Measurements from ENCODE around the gene STX1B. TPM values are rescaled to one million over a fixed set of nuclear protein-coding genes. Genes with fewer than 3 reads are reported as not detected.
A peak's percentile ranks its signal among the peaks of the same experiment; 100 is the strongest.

Gene STX1B
- total RNA-seq, 4 donors from 2014 or later: 0.84 to 6.1 (median 1.3) TPM

DNA sequence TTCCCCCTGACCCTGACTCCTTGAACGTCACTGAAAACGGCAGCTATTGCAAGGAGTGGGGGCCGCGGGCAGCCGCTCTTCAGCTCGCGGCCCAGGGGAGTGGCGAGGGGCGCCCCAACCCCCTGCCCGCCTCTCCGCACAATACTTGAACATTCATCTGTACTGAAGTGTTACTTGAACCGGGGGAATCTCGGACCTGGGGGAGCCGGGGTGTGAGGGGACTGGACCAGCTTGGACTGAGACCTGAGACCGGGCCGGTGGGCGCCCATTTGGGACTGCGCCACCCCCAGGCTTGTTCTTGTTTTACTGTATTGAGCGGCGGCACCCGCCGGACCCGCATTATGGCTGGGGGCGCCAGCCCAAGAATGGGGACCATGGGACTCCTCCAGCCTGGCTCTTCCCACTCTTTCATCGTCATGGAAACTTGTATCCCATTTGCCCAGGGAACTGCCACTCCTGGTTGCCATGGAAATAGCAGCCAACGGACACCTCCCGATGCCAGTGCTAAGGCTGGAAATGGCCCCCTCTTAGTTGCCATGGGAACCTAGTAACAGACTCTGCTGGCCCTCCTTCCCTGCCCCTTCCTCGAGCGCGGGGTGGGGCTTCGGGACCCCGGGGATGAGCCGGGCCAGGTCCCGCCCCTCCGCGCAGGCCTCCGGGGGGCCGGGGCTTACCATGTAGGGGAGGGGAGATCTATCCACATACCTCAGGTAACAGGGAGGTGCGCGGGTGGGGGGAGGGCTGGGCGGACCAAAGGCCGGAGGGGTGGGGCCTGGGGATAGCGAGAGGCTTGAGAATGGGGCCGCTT, 62.4 kb downstream of the STX1B start:
- Histone ChIP-seq H3K36me3 (peaks cover 0 to 37% (median 0%) of the 10 kb centered on the region in 3 donors), H3K4me3 (peak overlapping the region; percentile 56 to 98 (median 78)), H3K9me3 (no peaks in the 10 kb centered on the region), H3K27me3 (no peaks in the 10 kb centered on the region), H3K4me1 (peaks cover 0 to 43% (median 15%) of the 10 kb centered on the region in 4 donors), H3K27ac (peak overlapping the region; percentile 89 to 97 (median 95))
- peak; percentile 91 to 98 for DNase-seq (ENCODE audit: low spot score in 2 of 2)
- 12% methylated on average over 40 to 43 of the region's 44 CpGs for WGBS, 2 donors
- TF ChIP-seq EP300 (IDR thresholded peaks at IDR 0.05): peak; percentile 10 to 48
- TF ChIP-seq POLR2A (IDR thresholded peaks at IDR 0.05): no peak
- TF ChIP-seq, protein P1, sequence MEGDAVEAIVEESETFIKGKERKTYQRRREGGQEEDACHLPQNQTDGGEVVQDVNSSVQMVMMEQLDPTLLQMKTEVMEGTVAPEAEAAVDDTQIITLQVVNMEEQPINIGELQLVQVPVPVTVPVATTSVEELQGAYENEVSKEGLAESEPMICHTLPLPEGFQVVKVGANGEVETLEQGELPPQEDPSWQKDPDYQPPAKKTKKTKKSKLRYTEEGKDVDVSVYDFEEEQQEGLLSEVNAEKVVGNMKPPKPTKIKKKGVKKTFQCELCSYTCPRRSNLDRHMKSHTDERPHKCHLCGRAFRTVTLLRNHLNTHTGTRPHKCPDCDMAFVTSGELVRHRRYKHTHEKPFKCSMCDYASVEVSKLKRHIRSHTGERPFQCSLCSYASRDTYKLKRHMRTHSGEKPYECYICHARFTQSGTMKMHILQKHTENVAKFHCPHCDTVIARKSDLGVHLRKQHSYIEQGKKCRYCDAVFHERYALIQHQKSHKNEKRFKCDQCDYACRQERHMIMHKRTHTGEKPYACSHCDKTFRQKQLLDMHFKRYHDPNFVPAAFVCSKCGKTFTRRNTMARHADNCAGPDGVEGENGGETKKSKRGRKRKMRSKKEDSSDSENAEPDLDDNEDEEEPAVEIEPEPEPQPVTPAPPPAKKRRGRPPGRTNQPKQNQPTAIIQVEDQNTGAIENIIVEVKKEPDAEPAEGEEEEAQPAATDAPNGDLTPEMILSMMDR (IDR thresholded peaks at IDR 0.05): no peak

DNA sequence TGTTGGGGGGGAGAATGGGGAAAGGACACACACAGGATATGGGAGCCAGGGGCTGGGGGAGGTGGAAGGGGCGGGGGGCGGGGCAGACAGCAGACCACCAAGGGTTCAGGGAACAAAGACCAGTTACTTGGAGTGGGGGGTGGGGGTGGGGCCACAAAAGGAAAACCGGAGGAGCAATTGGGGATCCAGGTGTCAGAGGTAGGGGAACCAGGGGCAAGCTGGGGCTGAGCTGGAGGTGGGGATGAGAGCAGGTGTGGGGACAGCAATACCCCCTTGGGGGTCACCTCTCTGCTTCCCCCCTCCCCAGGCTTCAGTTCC, 62.9 kb downstream of the STX1B start:
- no peak for DNase-seq (ENCODE audit: low spot score in 2 of 2)
- TF ChIP-seq, protein P1 (IDR thresholded peaks at IDR 0.05): no peak
- TF ChIP-seq POLR2A (IDR thresholded peaks at IDR 0.05) (no peak), EP300 (IDR thresholded peaks at IDR 0.05) (no peak)
- no peaks in the 10 kb centered on the region for H3K27me3 ChIP-seq
- H3K4me1 ChIP-seq: peaks cover 0 to 37% (median 15%) of the 10 kb centered on the region in 4 donors
- 57 to 67% methylated on average over 3 of the region's 3 CpGs for WGBS, 2 donors
- H3K36me3 ChIP-seq: peaks cover 0 to 43% (median 0%) of the 10 kb centered on the region in 3 donors
- H3K4me3 ChIP-seq: peak overlapping the region in 2 of 4 donors; percentile 78 to 79
- H3K27ac ChIP-seq: peak overlapping the region; percentile 89 to 97 (median 95)
- no peaks in the 10 kb centered on the region for H3K9me3 ChIP-seq

DNA sequence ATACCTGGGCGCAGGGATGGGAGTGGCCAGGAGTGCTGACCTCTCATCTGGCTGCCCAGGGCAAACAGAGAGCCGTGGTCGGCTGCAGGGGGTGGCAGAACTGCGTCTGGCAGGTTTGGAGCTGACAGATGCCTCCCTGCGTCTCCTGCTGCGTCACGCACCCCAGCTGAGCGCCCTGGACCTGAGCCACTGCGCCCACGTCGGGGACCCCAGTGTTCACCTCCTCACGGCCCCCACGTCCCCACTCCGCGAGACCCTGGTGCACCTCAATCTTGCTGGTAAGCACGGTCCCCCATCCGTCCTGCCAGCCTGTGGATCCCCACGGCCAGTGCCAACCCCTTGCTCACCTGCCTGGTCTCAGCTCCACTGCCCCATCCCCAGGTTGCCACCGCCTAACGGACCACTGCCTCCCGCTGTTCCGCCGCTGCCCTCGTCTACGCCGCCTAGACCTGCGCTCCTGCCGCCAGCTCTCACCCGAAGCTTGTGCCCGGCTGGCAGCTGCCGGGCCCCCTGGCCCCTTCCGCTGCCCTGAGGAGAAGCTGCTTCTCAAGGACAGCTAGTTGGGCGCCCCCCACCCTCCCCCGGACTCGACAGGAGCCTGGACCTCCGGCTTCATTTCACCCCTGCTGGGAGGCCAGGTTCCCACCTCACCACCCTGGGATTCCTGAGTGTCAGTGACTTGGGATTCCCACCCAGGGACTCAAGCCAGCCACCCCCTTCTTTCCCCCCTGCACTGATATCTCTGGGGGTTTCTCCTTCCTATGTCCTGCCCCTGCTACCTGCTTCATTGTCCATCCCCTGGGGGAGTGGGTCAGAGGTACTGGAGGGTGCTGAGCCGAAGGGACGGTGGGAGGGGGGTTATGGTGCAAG, 63.5 kb downstream of the STX1B start:
- H3K27ac ChIP-seq: no peak overlapping the region
- peaks cover 0 to 46% (median 0%) of the 10 kb centered on the region in 3 donors for H3K36me3 ChIP-seq
- H3K4me3 ChIP-seq: no peak overlapping the region
- TF ChIP-seq, protein P1 (IDR thresholded peaks at IDR 0.05): no peak
- no peak for TF ChIP-seq POLR2A (IDR thresholded peaks at IDR 0.05)
- no peaks in the 10 kb centered on the region for H3K27me3 ChIP-seq
- WGBS, 2 donors: 84 to 86% methylated on average over 37 of the region's 38 CpGs
- no peak for DNase-seq (ENCODE audit: low spot score in 2 of 2)
- peaks cover 0 to 37% (median 18%) of the 10 kb centered on the region in 4 donors for H3K4me1 ChIP-seq
- no peaks in the 10 kb centered on the region for H3K9me3 ChIP-seq

DNA sequence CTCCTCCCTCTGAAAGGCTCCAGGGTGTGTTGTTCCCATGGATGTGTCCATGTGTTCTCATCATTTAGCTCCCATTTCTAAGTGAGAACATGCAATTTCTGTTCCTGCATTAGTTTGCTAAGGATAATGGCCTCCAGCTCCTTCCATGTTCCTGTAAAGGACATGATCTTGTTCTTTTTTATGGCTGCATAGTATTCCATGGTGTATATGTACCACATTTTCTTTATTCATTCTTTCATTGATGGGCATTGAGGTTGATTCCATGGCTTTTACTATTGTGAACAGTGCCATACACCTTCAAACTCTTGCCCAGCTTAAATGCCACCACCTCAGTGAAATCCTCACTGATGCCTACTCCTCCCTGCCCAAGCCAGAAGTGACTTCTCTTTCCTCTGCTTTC, 66.1 kb downstream of the STX1B start:
- H3K36me3 ChIP-seq: peaks cover 0 to 66% (median 0%) of the 10 kb centered on the region in 3 donors
- H3K4me3 ChIP-seq: no peak overlapping the region

More for the DNA sequence above, 66.1 kb downstream of the STX1B start:
- DNase-seq (ENCODE audit: low spot score in 2 of 2): no peak
- Histone ChIP-seq H3K4me1 (peaks cover 0 to 20% (median 4%) of the 10 kb centered on the region in 4 donors), H3K9me3 (no peaks in the 10 kb centered on the region), H3K27me3 (no peaks in the 10 kb centered on the region), H3K27ac (no peak overlapping the region)
- no peak for TF ChIP-seq EP300 (IDR thresholded peaks at IDR 0.05)
- no peak for TF ChIP-seq POLR2A (IDR thresholded peaks at IDR 0.05)
- TF ChIP-seq, protein P1 (IDR thresholded peaks at IDR 0.05): no peak

Data from tibial nerve (tissue), 4 donors.